Activated CD8-positive, alpha-beta memory T cell treated with anti-CD3 and anti-CD28 coated beads, Interleukin-2, amount 10 ng/mL, durations not matched to agents 7 days and 5 days (primary cell): ENCODE results near the gene TMEM141. TPM values are rescaled to one million over a fixed set of nuclear protein-coding genes. Genes with fewer than 3 reads are reported as not detected.
"Not testable (repeated sequence)": the region's sequence is repeated elsewhere in the genome, so short reads cannot be mapped to it uniquely, and the experiment has no call there.

Experiments
- ATAC-seq: fragments of 150-1000 bp; cut with Tn5 transposase; one replicate; pipeline ENCODE4 v1.10.0; 2021; ENCODE audit warnings: moderate library complexity
- CTCF ChIA-PET: fragments of 350-600 bp; sonication (Branson Sonifier 250); formaldehyde crosslinking; loops from one replicate; lab custom pipeline; 2021; ENCODE audit warnings: antibody characterized with exemption; lab: Charles Lee
- DNase-seq: peaks from one replicate; pipeline ENCODE4 v3.0.0-alpha.2; 2020
- H3K27ac Mint-ChIP-seq: one replicate; pipeline ENCODE4 v1.8.0; 2021; ENCODE audit warnings: mild to moderate bottlenecking, mixed read lengths
- H3K27me3 Mint-ChIP-seq: one replicate; pipeline ENCODE4 v1.8.0; 2021; ENCODE audit warnings: mixed read lengths
- H3K36me3 Mint-ChIP-seq: one replicate; pipeline ENCODE4 v1.8.0; 2021; ENCODE audit warnings: mild to moderate bottlenecking, mixed read lengths
- H3K4me1 Mint-ChIP-seq: one replicate; pipeline ENCODE4 v1.8.0; 2021; ENCODE audit warnings: mixed read lengths
- H3K4me3 Mint-ChIP-seq: one replicate; pipeline ENCODE4 v1.8.0; 2021; ENCODE audit warnings: mild to moderate bottlenecking, moderate library complexity, mixed read lengths
- H3K9me3 Mint-ChIP-seq: one replicate; pipeline ENCODE4 v1.8.0; 2022; ENCODE audit warnings: low read depth, mixed read lengths
- total RNA-seq, 2 experiments: library from RNA; stranded (reverse); gene quantifications; one replicate each; pipeline ENCODE4 v1.2.3, GENCODE V29; 2021

Gene TMEM141
- total RNA-seq, 2 experiments from 2014 or later, result 31.7 to 32.8 TPM

GRCh38 chr9:136766410-136767120 is 24.6 kb upstream of the TMEM141 start:
- peaks cover 16% of the 10 kb centered on the region for H3K4me1 Mint-ChIP-seq
- not testable (repeated sequence) for H3K9me3 Mint-ChIP-seq, ATAC-seq, H3K36me3 Mint-ChIP-seq, H3K4me3 Mint-ChIP-seq
- H3K27ac Mint-ChIP-seq, result peak overlapping the region; percentile 31
- DNase-seq, result peak; percentile 66
- H3K27me3 Mint-ChIP-seq, result peaks cover 13% of the 10 kb centered on the region
- CTCF ChIA-PET, result interaction anchor here (0.7 to 3.6 kb wide), 7 partner anchors 9 to 329 kb away, joined by 3 to 19 read pairs (median 3); partner anchors contain the start of gene LCN8

GRCh38 chr9:136769710-136770191 is 21.4 kb upstream of the TMEM141 start:
- Mint-ChIP-seq H3K9me3 (no peaks in the 10 kb centered on the region), H3K4me1 (peaks cover 16% of the 10 kb centered on the region), H3K36me3 (no peaks in the 10 kb centered on the region), H3K27ac (no peak overlapping the region), H3K4me3 (no peak overlapping the region), H3K27me3 (peaks cover 13% of the 10 kb centered on the region)
- DNase-seq, result peak; percentile 60
- CTCF ChIA-PET, result interaction anchor here (0.7 to 1.6 kb wide), 2 partner anchors 12 to 205 kb away, joined by 3 to 4 read pairs; partner anchors contain the start of gene LCN8
- ATAC-seq, result peak; percentile 77

- H3K27ac Mint-ChIP-seq, result no peak overlapping the region
- CTCF ChIA-PET, result interaction anchor here (1.1 to 1.3 kb wide), 2 partner anchors 12 to 263 kb away, joined by 3 to 5 read pairs; no protein-coding TSS in a partner anchor
- DNase-seq, result no peak
- H3K4me3 Mint-ChIP-seq, result no peak overlapping the region
- ATAC-seq, result no peak
- peaks cover 2% of the 10 kb centered on the region for H3K4me1 Mint-ChIP-seq
- no peaks in the 10 kb centered on the region for H3K36me3 Mint-ChIP-seq
- H3K27me3 Mint-ChIP-seq, result peaks cover 12% of the 10 kb centered on the region
- no peaks in the 10 kb centered on the region for H3K9me3 Mint-ChIP-seq
These were observed 19.2 kb upstream of the TMEM141 start for GRCh38 chr9:136771907-136772415.

- peak; percentile 64 for ATAC-seq
- DNase-seq, result peak; percentile 61
- no peaks in the 10 kb centered on the region for H3K9me3 Mint-ChIP-seq
- H3K36me3 Mint-ChIP-seq, result no peaks in the 10 kb centered on the region
- H3K27ac Mint-ChIP-seq, result no peak overlapping the region
- H3K27me3 Mint-ChIP-seq, result peaks cover 16% of the 10 kb centered on the region
- CTCF ChIA-PET, result interaction anchor here (1.3 to 1.9 kb wide), 2 partner anchors 15 to 256 kb away, joined by 3 to 4 read pairs; no protein-coding TSS in a partner anchor
- no peaks in the 10 kb centered on the region for H3K4me1 Mint-ChIP-seq
- no peak overlapping the region for H3K4me3 Mint-ChIP-seq
These were observed 17.6 kb upstream of the TMEM141 start for GRCh38 chr9:136773386-136774044.

GRCh38 chr9:136774416-136775045 is 16.6 kb upstream of the TMEM141 start:
- Mint-ChIP-seq H3K9me3 (no peaks in the 10 kb centered on the region), H3K36me3 (no peaks in the 10 kb centered on the region), H3K27ac (no peak overlapping the region), H3K4me3 (no peak overlapping the region), H3K27me3 (peaks cover 25% of the 10 kb centered on the region), H3K4me1 (no peaks in the 10 kb centered on the region)
- DNase-seq (no peak), ATAC-seq (no peak)
- CTCF ChIA-PET, result interaction anchor here (0.7 to 1.9 kb wide), 3 partner anchors 14 to 255 kb away, joined by 3 to 4 read pairs (median 3); partner anchors contain the start of gene LCN8

GRCh38 chr9:136775191-136775590 is 16.0 kb upstream of the TMEM141 start:
- Mint-ChIP-seq H3K4me3 (no peak overlapping the region), H3K9me3 (no peaks in the 10 kb centered on the region), H3K27me3 (peaks cover 31% of the 10 kb centered on the region), H3K4me1 (no peaks in the 10 kb centered on the region), H3K36me3 (no peaks in the 10 kb centered on the region), H3K27ac (no peak overlapping the region)
- ATAC-seq, result no peak
- no peak for DNase-seq
- CTCF ChIA-PET, result interaction anchor here (0.7 kb wide), 1 partner anchor 18 kb away, joined by 3 read pairs; the partner anchor contains the start of gene LCN8

- Mint-ChIP-seq H3K27me3 (peaks cover 41% of the 10 kb centered on the region), H3K4me3 (no peak overlapping the region), H3K27ac (no peak overlapping the region), H3K4me1 (no peaks in the 10 kb centered on the region), H3K9me3 (no peaks in the 10 kb centered on the region), H3K36me3 (no peaks in the 10 kb centered on the region)
- CTCF ChIA-PET, result interaction anchor here (1.2 to 3.4 kb wide), 4 partner anchors 10 to 252 kb away, joined by 3 to 19 read pairs (median 4); partner anchors contain the start of gene LCN8
- ATAC-seq, result no peak
- DNase-seq, result no peak
These were observed 14.2 kb upstream of the TMEM141 start for GRCh38 chr9:136776947-136777346.

GRCh38 chr9:136777359-136777758 is 13.8 kb upstream of the TMEM141 start:
- CTCF ChIA-PET, result interaction anchor here (1.2 to 3.4 kb wide), 5 partner anchors 10 to 252 kb away, joined by 3 to 19 read pairs (median 4); partner anchors contain the start of gene LCN8
- Mint-ChIP-seq H3K4me3 (no peak overlapping the region), H3K27me3 (peaks cover 41% of the 10 kb centered on the region), H3K4me1 (no peaks in the 10 kb centered on the region), H3K36me3 (no peaks in the 10 kb centered on the region), H3K27ac (no peak overlapping the region), H3K9me3 (no peaks in the 10 kb centered on the region)
- ATAC-seq, result no peak
- DNase-seq, result no peak

GRCh38 chr9:136779808-136780207 is 11.3 kb upstream of the TMEM141 start:
- CTCF ChIA-PET, result interaction anchor here (1.3 kb wide), 2 partner anchors 249 to 255 kb away, joined by 3 to 5 read pairs; no protein-coding TSS in a partner anchor
- DNase-seq (no peak), ATAC-seq (no peak)
- Mint-ChIP-seq H3K27ac (no peak overlapping the region), H3K27me3 (peaks cover 46% of the 10 kb centered on the region), H3K36me3 (no peaks in the 10 kb centered on the region), H3K4me1 (no peaks in the 10 kb centered on the region), H3K9me3 (no peaks in the 10 kb centered on the region), H3K4me3 (no peak overlapping the region)

GRCh38 chr9:136782452-136782851 is 8.7 kb upstream of the TMEM141 start:
- Mint-ChIP-seq H3K36me3 (no peaks in the 10 kb centered on the region), H3K27me3 (peaks cover 50% of the 10 kb centered on the region), H3K27ac (no peak overlapping the region), H3K9me3 (no peaks in the 10 kb centered on the region), H3K4me3 (no peak overlapping the region), H3K4me1 (peaks cover 2% of the 10 kb centered on the region)
- no peak for ATAC-seq
- DNase-seq, result no peak
- CTCF ChIA-PET, result interaction anchor here (0.6 kb wide), 1 partner anchor 55 kb away, joined by 3 read pairs; no protein-coding TSS in a partner anchor

- CTCF ChIA-PET, result interaction anchor here (1.0 to 1.4 kb wide), 2 partner anchors 12 to 22 kb away, joined by 3 read pairs; no protein-coding TSS in a partner anchor
- peaks cover 32% of the 10 kb centered on the region for H3K27me3 Mint-ChIP-seq
- H3K36me3 Mint-ChIP-seq, result no peaks in the 10 kb centered on the region
- DNase-seq, result no peak
- no peak for ATAC-seq
- no peak overlapping the region for H3K4me3 Mint-ChIP-seq
- peaks cover 19% of the 10 kb centered on the region for H3K4me1 Mint-ChIP-seq
- H3K27ac Mint-ChIP-seq, result no peak overlapping the region
- H3K9me3 Mint-ChIP-seq, result no peaks in the 10 kb centered on the region
These were observed 6.7 kb upstream of the TMEM141 start for GRCh38 chr9:136784249-136784996.

- ATAC-seq, result peak; percentile 41
- no peaks in the 10 kb centered on the region for H3K9me3 Mint-ChIP-seq
These were observed 6.2 kb upstream of the TMEM141 start for GRCh38 chr9:136784997-136785361.

More at GRCh38 chr9:136784997-136785361, 6.2 kb upstream of the TMEM141 start:
- H3K4me3 Mint-ChIP-seq, result no peak overlapping the region
- peaks cover 27% of the 10 kb centered on the region for H3K27me3 Mint-ChIP-seq
- peaks cover 19% of the 10 kb centered on the region for H3K4me1 Mint-ChIP-seq
- no peaks in the 10 kb centered on the region for H3K36me3 Mint-ChIP-seq
- DNase-seq, result no peak
- CTCF ChIA-PET, result interaction anchor here (1.2 to 3.9 kb wide), 4 partner anchors 22 to 250 kb away, joined by 3 to 32 read pairs (median 5); partner anchors contain the start of genes ABCA2 and AJM1
- no peak overlapping the region for H3K27ac Mint-ChIP-seq
